ENCODE results near the gene LAMA3. TPM values are rescaled to one million over a fixed set of nuclear protein-coding genes. Genes with fewer than 3 reads are reported as not detected.

The LAMA3 gene
- total RNA-seq, 1 experiment from 2014 or later: 5.6 TPM

DNA sequence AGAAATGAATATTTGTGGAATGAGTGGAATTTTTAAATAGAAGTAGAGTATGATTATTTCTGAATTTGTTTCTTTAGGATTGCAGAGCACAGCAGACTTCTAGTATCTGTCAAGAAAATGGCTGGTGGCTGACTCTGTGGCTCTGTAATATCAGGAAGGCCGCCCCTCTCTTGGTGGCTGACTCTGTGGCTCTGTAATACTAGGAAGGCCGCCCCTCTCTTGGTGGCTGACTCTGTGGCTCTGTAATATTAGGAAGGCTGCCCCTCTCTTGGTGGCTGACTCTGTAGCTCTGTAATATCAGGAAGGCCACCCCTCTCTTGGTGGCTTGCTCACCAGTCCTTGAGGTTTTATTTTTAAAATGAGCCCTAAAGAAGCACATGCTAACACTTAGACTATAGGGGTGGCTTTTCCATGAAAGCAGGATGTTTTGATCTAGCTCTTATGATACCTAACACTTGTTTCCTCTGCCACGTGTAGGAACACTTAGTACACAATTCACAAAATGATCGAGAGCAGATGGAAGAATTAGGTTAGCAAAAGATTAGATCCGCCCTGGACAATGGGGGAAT, 240.2 kb downstream of the LAMA3 start:
- no peak for TF ChIP-seq JUND (IDR thresholded peaks at IDR 0.05)
- no peak for TF ChIP-seq RAD21 (IDR thresholded peaks at IDR 0.05; ENCODE audit: low read depth)
- no peak for TF ChIP-seq POLR2A (IDR thresholded peaks at IDR 0.05; ENCODE audit: borderline replicate concordance, extremely low read depth, insufficient read depth, insufficient read length)
- no peak for TF ChIP-seq FOSL1 (IDR thresholded peaks at IDR 0.05; ENCODE audit: low read depth)
- no peak for TF ChIP-seq TCF7L2 (IDR thresholded peaks at IDR 0.05; ENCODE audit: borderline replicate concordance, extremely low read depth, insufficient read depth, insufficient read length)
- TF ChIP-seq CEBPB (IDR thresholded peaks at IDR 0.05; ENCODE audit: low read depth): no peak
- TF ChIP-seq CBX3 (IDR thresholded peaks at IDR 0.05; ENCODE audit: low read depth): no peak
- TF ChIP-seq, protein P1, sequence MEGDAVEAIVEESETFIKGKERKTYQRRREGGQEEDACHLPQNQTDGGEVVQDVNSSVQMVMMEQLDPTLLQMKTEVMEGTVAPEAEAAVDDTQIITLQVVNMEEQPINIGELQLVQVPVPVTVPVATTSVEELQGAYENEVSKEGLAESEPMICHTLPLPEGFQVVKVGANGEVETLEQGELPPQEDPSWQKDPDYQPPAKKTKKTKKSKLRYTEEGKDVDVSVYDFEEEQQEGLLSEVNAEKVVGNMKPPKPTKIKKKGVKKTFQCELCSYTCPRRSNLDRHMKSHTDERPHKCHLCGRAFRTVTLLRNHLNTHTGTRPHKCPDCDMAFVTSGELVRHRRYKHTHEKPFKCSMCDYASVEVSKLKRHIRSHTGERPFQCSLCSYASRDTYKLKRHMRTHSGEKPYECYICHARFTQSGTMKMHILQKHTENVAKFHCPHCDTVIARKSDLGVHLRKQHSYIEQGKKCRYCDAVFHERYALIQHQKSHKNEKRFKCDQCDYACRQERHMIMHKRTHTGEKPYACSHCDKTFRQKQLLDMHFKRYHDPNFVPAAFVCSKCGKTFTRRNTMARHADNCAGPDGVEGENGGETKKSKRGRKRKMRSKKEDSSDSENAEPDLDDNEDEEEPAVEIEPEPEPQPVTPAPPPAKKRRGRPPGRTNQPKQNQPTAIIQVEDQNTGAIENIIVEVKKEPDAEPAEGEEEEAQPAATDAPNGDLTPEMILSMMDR (IDR thresholded peaks at IDR 0.05 in 2 of 3, conservative IDR thresholded peaks at IDR 0.05 in 1 of 3; ENCODE audit: borderline replicate concordance in 1 of 3, insufficient read depth in 1 of 3, low read depth in 2 of 3, low read length in 2 of 3): no peak
- no peak for TF ChIP-seq SP1 (IDR thresholded peaks at IDR 0.05; ENCODE audit: low read depth)
- TF ChIP-seq, protein P2, sequence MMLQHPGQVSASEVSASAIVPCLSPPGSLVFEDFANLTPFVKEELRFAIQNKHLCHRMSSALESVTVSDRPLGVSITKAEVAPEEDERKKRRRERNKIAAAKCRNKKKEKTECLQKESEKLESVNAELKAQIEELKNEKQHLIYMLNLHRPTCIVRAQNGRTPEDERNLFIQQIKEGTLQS (IDR thresholded peaks at IDR 0.05): no peak
- no peak for TF ChIP-seq POLR2AphosphoS5 (IDR thresholded peaks at IDR 0.05; ENCODE audit: low read depth, low read length)
- no peak for TF ChIP-seq ZNF274 (IDR thresholded peaks at IDR 0.05; ENCODE audit: low read depth, low read length)
- TF ChIP-seq YY1 (IDR thresholded peaks at IDR 0.05; ENCODE audit: extremely low read depth, insufficient replicate concordance, low read depth, low read length): no peak
- no peak for TF ChIP-seq EGR1 (IDR thresholded peaks at IDR 0.05; ENCODE audit: low read depth)
- TF ChIP-seq, protein P3, sequence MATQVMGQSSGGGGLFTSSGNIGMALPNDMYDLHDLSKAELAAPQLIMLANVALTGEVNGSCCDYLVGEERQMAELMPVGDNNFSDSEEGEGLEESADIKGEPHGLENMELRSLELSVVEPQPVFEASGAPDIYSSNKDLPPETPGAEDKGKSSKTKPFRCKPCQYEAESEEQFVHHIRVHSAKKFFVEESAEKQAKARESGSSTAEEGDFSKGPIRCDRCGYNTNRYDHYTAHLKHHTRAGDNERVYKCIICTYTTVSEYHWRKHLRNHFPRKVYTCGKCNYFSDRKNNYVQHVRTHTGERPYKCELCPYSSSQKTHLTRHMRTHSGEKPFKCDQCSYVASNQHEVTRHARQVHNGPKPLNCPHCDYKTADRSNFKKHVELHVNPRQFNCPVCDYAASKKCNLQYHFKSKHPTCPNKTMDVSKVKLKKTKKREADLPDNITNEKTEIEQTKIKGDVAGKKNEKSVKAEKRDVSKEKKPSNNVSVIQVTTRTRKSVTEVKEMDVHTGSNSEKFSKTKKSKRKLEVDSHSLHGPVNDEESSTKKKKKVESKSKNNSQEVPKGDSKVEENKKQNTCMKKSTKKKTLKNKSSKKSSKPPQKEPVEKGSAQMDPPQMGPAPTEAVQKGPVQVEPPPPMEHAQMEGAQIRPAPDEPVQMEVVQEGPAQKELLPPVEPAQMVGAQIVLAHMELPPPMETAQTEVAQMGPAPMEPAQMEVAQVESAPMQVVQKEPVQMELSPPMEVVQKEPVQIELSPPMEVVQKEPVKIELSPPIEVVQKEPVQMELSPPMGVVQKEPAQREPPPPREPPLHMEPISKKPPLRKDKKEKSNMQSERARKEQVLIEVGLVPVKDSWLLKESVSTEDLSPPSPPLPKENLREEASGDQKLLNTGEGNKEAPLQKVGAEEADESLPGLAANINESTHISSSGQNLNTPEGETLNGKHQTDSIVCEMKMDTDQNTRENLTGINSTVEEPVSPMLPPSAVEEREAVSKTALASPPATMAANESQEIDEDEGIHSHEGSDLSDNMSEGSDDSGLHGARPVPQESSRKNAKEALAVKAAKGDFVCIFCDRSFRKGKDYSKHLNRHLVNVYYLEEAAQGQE (IDR thresholded peaks at IDR 0.05; ENCODE audit: low read depth): no peak
- TF ChIP-seq EZH2 (IDR thresholded peaks at IDR 0.05): no peak
- TF ChIP-seq, protein P4, sequence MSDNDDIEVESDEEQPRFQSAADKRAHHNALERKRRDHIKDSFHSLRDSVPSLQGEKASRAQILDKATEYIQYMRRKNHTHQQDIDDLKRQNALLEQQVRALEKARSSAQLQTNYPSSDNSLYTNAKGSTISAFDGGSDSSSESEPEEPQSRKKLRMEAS (IDR thresholded peaks at IDR 0.05): no peak
- Histone ChIP-seq H3K36me3 (ENCODE audit: control insufficient read depth in 1 of 2, insufficient read depth in 2 of 2, low read length in 2 of 2) (no peaks in the 10 kb centered on the region), H3K4me3 (replicated peaks in 1 of 2; ENCODE audit: low read depth in 1 of 2, low read length in 2 of 2) (no peak overlapping the region), H3K4me1 (ENCODE audit: control insufficient read depth in 1 of 2, insufficient read depth in 2 of 2, low read length in 2 of 2) (peaks cover 0 to 3% of the 10 kb centered on the region in 2 experiments; a peak in 1 of 4 replicates), H3K27me3 (ENCODE audit: insufficient read depth, low read length) (no peaks in the 10 kb centered on the region), H3K4me2 (ENCODE audit: low read length) (no peak overlapping the region), H3K9me3 (ENCODE audit: control insufficient read depth in 1 of 2, insufficient read depth in 1 of 2, low read depth in 1 of 2, low read length in 2 of 2) (no peaks in the 10 kb centered on the region), H3K27ac (ENCODE audit: low read depth, low read length) (no peak overlapping the region), H4K20me1 (ENCODE audit: insufficient read depth) (no peaks in the 10 kb centered on the region), H2AFZ (ENCODE audit: low read depth, low read length, poor library complexity, severe bottlenecking) (no peak overlapping the region), H3K9me2 (ENCODE audit: insufficient read depth) (no peaks in the 10 kb centered on the region), H3K9ac (ENCODE audit: low read length) (no peak overlapping the region), H3K79me2 (ENCODE audit: insufficient read depth, low read length) (no peaks in the 10 kb centered on the region)
- ChIA-PET RAD21 (ENCODE audit: low non-redundant PET in 1 of 2, low total read pairs in 2 of 2, uncharacterized antibody in 2 of 2, unreplicated experiment in 2 of 2) (no interaction called here), POLR2A (no interaction called here), CTCF (interaction anchor here (1.0 kb wide), 1 partner anchor 10 kb away, joined by 3 read pairs; no protein-coding TSS in a partner anchor)
- intact Hi-C loops (cut with micrococcal nuclease): no loop called here
- no peak for ATAC-seq
- DNase-seq (ENCODE audit: low read depth, low spot score): no peak
- no TSS peak for BruUV-seq (replicated peaks)

Measured in HCT116 (cell line).